ENCODE measurements around the gene SLX4.
"Not testable (repeated sequence)": the region's sequence is repeated elsewhere in the genome, so short reads cannot be mapped to it uniquely, and the experiment has no call there.

SLX4 gene

DNA sequence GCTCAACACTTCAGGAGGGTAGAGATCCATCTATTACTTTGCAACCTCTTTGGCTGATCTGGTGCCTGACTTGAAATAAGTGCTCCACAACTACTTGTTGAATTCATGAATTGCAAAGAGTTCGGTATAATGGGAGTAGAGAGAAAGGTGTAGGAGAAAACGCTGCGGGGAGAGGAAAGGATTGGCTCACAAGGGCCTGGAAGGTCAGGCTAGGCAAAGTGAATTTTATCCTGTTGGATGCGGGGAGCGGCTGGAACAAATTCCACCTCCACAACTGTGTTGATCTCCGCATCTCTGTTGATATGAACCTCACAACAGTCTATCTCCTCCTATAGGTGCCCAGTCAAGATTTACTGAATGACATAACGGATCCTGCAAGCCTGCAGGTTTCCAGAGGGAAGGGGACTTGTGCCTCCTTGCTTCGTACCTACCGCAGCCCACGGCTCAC, 684 bp downstream of the SLX4 start:
- DNase-seq: no peak
- Histone ChIP-seq H3K27me3 (ENCODE audit: insufficient read depth, low read depth, severe bottlenecking) (no peaks in the 10 kb centered on the region), H3K4me3 (ENCODE audit: low read depth, low read length) (peak overlapping the region; percentile 84), H3K27ac (peak overlapping the region; percentile 77), H3K36me3 (peaks cover 7% of the 10 kb centered on the region), H3K9me3 (ENCODE audit: severe bottlenecking) (no peaks in the 10 kb centered on the region)
- no peak for TF ChIP-seq CTCF (IDR thresholded peaks at IDR 0.05; ENCODE audit: low read depth, low read length)

GRCh38 chr16:3609895-3610697, 1.3 kb downstream of the SLX4 start:
- no peak for TF ChIP-seq CTCF (IDR thresholded peaks at IDR 0.05; ENCODE audit: low read depth, low read length)
- H3K4me3 ChIP-seq (ENCODE audit: low read depth, low read length): peak overlapping the region; percentile 84

DNA sequence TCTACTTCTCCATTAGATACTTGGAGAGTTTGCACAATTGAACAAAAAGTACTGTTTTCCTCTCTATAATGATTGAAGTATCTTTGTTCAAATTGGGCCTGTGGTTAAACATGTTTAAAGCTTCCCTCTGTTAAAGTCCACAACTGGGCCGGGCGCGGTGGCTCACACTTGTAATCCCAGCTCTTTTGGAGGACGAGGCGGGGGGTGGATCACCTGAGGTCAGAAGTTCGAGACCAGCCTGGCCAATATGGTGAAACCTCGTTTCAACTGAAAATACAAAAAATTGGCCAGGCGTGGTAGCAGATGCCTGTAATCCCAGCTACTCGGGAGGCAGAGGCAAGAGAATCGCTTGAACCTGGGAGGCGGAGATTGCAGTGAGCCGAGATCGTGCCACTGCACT, 2.4 kb downstream of the SLX4 start:
- not testable (repeated sequence) for DNase-seq; H3K27ac ChIP-seq; H3K36me3 ChIP-seq; H3K9me3 ChIP-seq (ENCODE audit: severe bottlenecking); H3K27me3 ChIP-seq (ENCODE audit: insufficient read depth, low read depth, severe bottlenecking); H3K4me3 ChIP-seq (ENCODE audit: low read depth, low read length)

More at GRCh38 chr16:3609895-3610697, 1.3 kb downstream of the SLX4 start:
- Histone ChIP-seq H3K27ac (no peak overlapping the region), H3K9me3 (ENCODE audit: severe bottlenecking) (no peaks in the 10 kb centered on the region), H3K27me3 (ENCODE audit: insufficient read depth, low read depth, severe bottlenecking) (no peaks in the 10 kb centered on the region), H3K36me3 (peaks cover 7% of the 10 kb centered on the region)
- no peak for DNase-seq

DNA sequence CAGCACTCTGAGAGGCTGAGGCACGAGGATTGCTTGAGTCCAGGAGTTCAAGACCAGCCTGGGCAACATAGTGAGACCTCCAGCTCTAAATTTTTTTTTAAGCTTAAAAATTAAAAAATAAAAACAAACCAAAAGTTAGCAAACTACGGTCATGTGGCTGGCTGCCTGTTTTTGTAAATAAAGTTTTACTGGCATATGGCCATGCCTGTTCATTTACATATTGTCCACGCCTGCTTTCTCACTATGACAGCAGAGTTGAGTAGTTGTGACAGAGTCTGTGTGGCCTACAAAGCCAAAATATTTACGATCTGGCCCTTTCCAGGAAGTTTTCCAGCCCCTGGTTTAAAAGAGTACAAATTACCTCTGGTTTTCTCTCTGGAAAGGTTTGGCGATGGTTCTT, 3.3 kb downstream of the SLX4 start:
- Histone ChIP-seq H3K27ac (no peak overlapping the region), H3K27me3 (ENCODE audit: insufficient read depth, low read depth, severe bottlenecking) (no peaks in the 10 kb centered on the region), H3K9me3 (ENCODE audit: severe bottlenecking) (no peaks in the 10 kb centered on the region), H3K4me3 (ENCODE audit: low read depth, low read length) (no peak overlapping the region), H3K36me3 (peaks cover 13% of the 10 kb centered on the region)
- DNase-seq: no peak
- no peak for TF ChIP-seq CTCF (IDR thresholded peaks at IDR 0.05; ENCODE audit: low read depth, low read length)

- Histone ChIP-seq H3K27ac (no peak overlapping the region), H3K27me3 (ENCODE audit: insufficient read depth, low read depth, severe bottlenecking) (no peaks in the 10 kb centered on the region), H3K36me3 (peaks cover 17% of the 10 kb centered on the region), H3K4me3 (ENCODE audit: low read depth, low read length) (no peak overlapping the region), H3K9me3 (ENCODE audit: severe bottlenecking) (no peaks in the 10 kb centered on the region)
- no peak for DNase-seq
- TF ChIP-seq CTCF (IDR thresholded peaks at IDR 0.05; ENCODE audit: low read depth, low read length): no peak
These were observed 3.8 kb downstream of the SLX4 start for GRCh38 chr16:3607634-3608033.

GRCh38 chr16:3607161-3607560, 4.2 kb downstream of the SLX4 start:
- TF ChIP-seq CTCF (IDR thresholded peaks at IDR 0.05; ENCODE audit: low read depth, low read length): no peak
- Histone ChIP-seq H3K27me3 (ENCODE audit: insufficient read depth, low read depth, severe bottlenecking) (no peaks in the 10 kb centered on the region), H3K9me3 (ENCODE audit: severe bottlenecking) (no peaks in the 10 kb centered on the region), H3K27ac (no peak overlapping the region), H3K4me3 (ENCODE audit: low read depth, low read length) (no peak overlapping the region), H3K36me3 (peaks cover 17% of the 10 kb centered on the region)
- no peak for DNase-seq
